Gastroesophageal sphincter (tissue), 3 donors: ENCODE results near the gene COL28A1.

Experiments
- POLR2A ChIP-seq, 2 donors: fragments of 450-650 bp; IDR thresholded peaks; one replicate each; pipeline ENCODE4 v1.6.1; 2017; ENCODE audit warnings: antibody characterized with exemption in 2 of 2, mild to moderate bottlenecking in 2 of 2, moderate library complexity in 1 of 2
- TF ChIP-seq, protein P1 (sequence below), 4 experiments: fragments of 200-600 bp in 2 of 4; fragments of 450-650 bp in 2 of 4; sonication (generic) in 1 of 4; IDR thresholded peaks; one replicate each; pipeline ENCODE4 v1.5.1; 2017 to 2019; ENCODE audit warnings: antibody characterized with exemption in 4 of 4, mild to moderate bottlenecking in 2 of 4, moderate library complexity in 2 of 4

DNA sequence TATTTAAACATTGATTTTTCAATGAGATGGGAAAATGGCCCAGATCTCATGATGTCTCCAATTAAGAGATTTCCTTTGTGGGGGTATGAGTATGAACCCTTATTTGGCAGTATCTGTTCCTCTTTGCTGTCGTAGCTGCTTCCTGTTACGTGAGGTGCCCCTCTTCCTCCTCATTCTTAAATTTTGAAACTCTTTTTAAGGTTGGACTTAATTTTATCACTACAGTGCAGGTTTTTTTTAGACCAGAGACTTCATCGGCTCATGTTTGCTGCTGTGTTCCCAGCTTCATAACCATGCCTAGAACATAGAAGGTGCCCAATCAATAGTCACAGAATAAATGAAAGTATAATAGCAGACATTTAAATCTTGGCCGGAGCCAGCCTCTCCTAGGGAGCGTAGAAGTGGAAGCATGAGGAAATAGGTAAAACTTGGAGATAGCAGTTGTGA, 33.4 kb upstream of the COL28A1 start:
- TF ChIP-seq, protein P1, sequence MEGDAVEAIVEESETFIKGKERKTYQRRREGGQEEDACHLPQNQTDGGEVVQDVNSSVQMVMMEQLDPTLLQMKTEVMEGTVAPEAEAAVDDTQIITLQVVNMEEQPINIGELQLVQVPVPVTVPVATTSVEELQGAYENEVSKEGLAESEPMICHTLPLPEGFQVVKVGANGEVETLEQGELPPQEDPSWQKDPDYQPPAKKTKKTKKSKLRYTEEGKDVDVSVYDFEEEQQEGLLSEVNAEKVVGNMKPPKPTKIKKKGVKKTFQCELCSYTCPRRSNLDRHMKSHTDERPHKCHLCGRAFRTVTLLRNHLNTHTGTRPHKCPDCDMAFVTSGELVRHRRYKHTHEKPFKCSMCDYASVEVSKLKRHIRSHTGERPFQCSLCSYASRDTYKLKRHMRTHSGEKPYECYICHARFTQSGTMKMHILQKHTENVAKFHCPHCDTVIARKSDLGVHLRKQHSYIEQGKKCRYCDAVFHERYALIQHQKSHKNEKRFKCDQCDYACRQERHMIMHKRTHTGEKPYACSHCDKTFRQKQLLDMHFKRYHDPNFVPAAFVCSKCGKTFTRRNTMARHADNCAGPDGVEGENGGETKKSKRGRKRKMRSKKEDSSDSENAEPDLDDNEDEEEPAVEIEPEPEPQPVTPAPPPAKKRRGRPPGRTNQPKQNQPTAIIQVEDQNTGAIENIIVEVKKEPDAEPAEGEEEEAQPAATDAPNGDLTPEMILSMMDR (IDR thresholded peaks at IDR 0.05): no peak
- TF ChIP-seq POLR2A (IDR thresholded peaks at IDR 0.05): no peak
